Measurements from ENCODE around the gene CD70.

DNA sequence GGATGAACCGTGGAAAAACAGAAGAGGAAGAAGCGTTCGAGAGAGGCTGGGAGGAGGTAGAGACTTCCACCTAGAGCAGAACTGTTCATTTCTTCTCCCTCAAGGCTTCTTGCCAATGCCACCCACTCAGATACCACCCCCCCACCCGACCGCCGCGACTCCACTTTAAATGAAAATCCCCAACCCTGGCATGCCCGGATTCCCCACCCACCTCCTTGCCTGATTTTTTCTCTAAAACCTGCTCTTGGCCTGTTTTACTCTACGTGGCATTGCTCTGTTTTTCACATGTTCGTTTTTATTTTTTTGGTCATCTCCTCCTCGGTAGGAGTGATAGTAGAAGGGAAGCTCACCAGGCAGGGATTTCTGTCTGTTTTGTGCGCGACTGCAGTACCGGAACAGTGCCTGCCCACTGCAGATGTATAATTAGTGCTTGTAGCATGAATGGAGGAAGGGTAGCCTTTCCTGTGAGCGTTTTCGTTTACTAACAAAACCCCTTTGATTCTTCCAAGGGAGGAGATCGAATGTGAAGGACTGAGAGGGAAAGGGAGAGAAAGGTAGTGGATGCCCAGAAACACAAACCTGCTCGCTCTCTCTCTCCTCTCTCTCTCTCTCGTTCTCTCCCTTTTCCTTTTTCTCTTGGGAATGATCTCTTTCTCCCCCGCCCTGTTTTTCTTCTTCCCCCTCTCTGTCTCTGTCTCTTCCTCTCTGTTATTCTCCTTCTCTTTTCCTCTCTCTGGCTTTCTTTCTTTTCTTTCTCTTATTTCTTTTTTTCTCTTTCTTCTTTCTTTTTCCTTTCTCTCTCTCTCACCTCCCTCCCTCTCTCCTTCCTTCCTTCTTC lies 2.2 kb downstream of the CD70 start:
- TF ChIP-seq, protein P1, sequence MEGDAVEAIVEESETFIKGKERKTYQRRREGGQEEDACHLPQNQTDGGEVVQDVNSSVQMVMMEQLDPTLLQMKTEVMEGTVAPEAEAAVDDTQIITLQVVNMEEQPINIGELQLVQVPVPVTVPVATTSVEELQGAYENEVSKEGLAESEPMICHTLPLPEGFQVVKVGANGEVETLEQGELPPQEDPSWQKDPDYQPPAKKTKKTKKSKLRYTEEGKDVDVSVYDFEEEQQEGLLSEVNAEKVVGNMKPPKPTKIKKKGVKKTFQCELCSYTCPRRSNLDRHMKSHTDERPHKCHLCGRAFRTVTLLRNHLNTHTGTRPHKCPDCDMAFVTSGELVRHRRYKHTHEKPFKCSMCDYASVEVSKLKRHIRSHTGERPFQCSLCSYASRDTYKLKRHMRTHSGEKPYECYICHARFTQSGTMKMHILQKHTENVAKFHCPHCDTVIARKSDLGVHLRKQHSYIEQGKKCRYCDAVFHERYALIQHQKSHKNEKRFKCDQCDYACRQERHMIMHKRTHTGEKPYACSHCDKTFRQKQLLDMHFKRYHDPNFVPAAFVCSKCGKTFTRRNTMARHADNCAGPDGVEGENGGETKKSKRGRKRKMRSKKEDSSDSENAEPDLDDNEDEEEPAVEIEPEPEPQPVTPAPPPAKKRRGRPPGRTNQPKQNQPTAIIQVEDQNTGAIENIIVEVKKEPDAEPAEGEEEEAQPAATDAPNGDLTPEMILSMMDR (IDR thresholded peaks at IDR 0.05), result no peak
- TF ChIP-seq POLR2A (IDR thresholded peaks at IDR 0.05), result no peak

Data from thyroid gland (tissue), 4 donors.